ENCODE measurements around the gene MANF. TPM values are rescaled to one million over a fixed set of nuclear protein-coding genes. Genes with fewer than 3 reads are reported as not detected.

Gene MANF
- total RNA-seq, 1 experiment from 2014 or later = 132 TPM

DNA sequence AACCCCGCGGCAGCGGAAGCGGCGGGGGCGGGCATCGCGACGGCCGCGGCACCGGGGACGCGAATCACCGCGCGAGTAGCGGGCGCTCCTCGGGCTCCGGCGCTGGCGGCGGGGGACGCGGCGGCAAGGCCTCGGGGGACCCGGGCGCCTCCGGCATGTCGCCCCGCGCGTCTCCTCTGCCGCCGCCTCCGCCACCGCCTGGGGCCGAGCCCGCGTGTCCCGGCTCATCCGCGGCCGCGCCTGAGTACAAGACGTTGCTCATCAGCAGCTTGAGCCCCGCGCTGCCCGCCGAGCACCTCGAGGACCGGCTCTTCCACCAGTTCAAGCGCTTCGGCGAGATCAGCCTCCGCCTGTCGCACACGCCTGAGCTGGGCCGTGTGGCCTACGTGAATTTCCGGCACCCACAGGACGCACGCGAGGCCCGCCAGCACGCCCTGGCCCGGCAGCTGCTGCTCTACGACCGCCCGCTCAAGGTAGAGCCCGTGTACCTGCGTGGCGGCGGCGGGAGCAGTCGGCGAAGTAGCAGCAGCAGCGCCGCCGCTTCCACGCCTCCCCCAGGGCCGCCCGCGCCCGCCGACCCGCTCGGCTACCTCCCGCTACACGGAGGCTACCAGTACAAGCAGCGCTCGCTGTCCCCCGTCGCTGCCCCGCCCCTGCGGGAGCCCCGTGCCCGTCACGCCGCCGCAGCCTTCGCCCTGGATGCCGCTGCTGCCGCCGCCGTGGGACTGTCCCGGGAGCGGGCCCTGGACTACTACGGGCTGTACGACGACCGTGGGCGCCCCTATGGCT lies 6.7 kb downstream of the MANF start:
- H3K4me3 ChIP-seq (replicated peaks in 1 of 2; ENCODE audit: low read depth in 1 of 2, low read length in 2 of 2) = peak overlapping the region; percentile 57 to 59
- intact Hi-C loops (cut with micrococcal nuclease) = loop anchor here (1.0 to 5.0 kb wide), 3 partner anchors 281 to 775 kb away; partner anchors contain the start of gene TEX264
- TF ChIP-seq ZFX (IDR thresholded peaks at IDR 0.05) = peak; percentile 95
- TF ChIP-seq SIN3A (IDR thresholded peaks at IDR 0.05; ENCODE audit: low read depth) = no peak
- TF ChIP-seq POLR2AphosphoS5 (IDR thresholded peaks at IDR 0.05; ENCODE audit: low read depth, low read length) = no peak
- TF ChIP-seq SP1 (IDR thresholded peaks at IDR 0.05; ENCODE audit: low read depth) = no peak
- no peak for TF ChIP-seq RAD21 (IDR thresholded peaks at IDR 0.05; ENCODE audit: low read depth)
- no peak for TF ChIP-seq SRF (IDR thresholded peaks at IDR 0.05; ENCODE audit: low read depth)
- H3K4me2 ChIP-seq (ENCODE audit: low read length) = peak overlapping the region; percentile 82
- peaks cover 11 to 73% of the 10 kb centered on the region in 2 experiments for H3K36me3 ChIP-seq (ENCODE audit: control insufficient read depth in 1 of 2, insufficient read depth in 2 of 2, low read length in 2 of 2)
- H3K9me3 ChIP-seq (ENCODE audit: control insufficient read depth in 1 of 2, insufficient read depth in 1 of 2, low read depth in 1 of 2, low read length in 2 of 2) = peaks cover 0 to 14% of the 10 kb centered on the region in 2 experiments; a peak in 1 of 4 replicates
- H3K27ac ChIP-seq (ENCODE audit: low read depth, low read length) = peak overlapping the region; percentile 77
- ATAC-seq (peak; percentile 3), DNase-seq (ENCODE audit: low read depth, low spot score) (no peak)
- BruUV-seq (replicated peaks) = no TSS peak
- POLR2A ChIA-PET = no interaction called here
- no peak overlapping the region for H2AFZ ChIP-seq (ENCODE audit: low read depth, low read length, poor library complexity, severe bottlenecking)
- no peaks in the 10 kb centered on the region for H3K9me2 ChIP-seq (ENCODE audit: insufficient read depth)
- CTCF ChIA-PET = no interaction called here
- H4K20me1 ChIP-seq (ENCODE audit: insufficient read depth) = no peaks in the 10 kb centered on the region
- no peaks in the 10 kb centered on the region for H3K27me3 ChIP-seq (ENCODE audit: insufficient read depth, low read length)
- peak overlapping the region; percentile 73 for H3K9ac ChIP-seq (ENCODE audit: low read length)
- peaks cover 17 to 37% of the 10 kb centered on the region in 2 experiments; a peak in 3 of 4 replicates for H3K4me1 ChIP-seq (ENCODE audit: control insufficient read depth in 1 of 2, insufficient read depth in 2 of 2, low read length in 2 of 2)
- RAD21 ChIA-PET (ENCODE audit: low non-redundant PET in 1 of 2, low total read pairs in 2 of 2, uncharacterized antibody in 2 of 2, unreplicated experiment in 2 of 2) = no interaction called here
- peaks cover 47% of the 10 kb centered on the region for H3K79me2 ChIP-seq (ENCODE audit: insufficient read depth, low read length)

GRCh38 chr3:51392355-51393133 lies 7.5 kb downstream of the MANF start:
- POLR2A ChIA-PET = no interaction called here
- Histone ChIP-seq H3K4me3 (replicated peaks in 1 of 2; ENCODE audit: low read depth in 1 of 2, low read length in 2 of 2) (peak overlapping the region in 1 of 2 experiments; percentile 59; a peak in 2 of 4 replicates), H3K9ac (ENCODE audit: low read length) (no peak overlapping the region), H3K9me3 (ENCODE audit: control insufficient read depth in 1 of 2, insufficient read depth in 1 of 2, low read depth in 1 of 2, low read length in 2 of 2) (peaks cover 0 to 14% of the 10 kb centered on the region in 2 experiments; a peak in 1 of 4 replicates), H3K36me3 (ENCODE audit: control insufficient read depth in 1 of 2, insufficient read depth in 2 of 2, low read length in 2 of 2) (peaks cover 19 to 76% of the 10 kb centered on the region in 2 experiments), H3K79me2 (ENCODE audit: insufficient read depth, low read length) (peaks cover 42% of the 10 kb centered on the region), H3K4me1 (ENCODE audit: control insufficient read depth in 1 of 2, insufficient read depth in 2 of 2, low read length in 2 of 2) (peaks cover 17 to 32% of the 10 kb centered on the region in 2 experiments; a peak in 3 of 4 replicates), H3K9me2 (ENCODE audit: insufficient read depth) (no peaks in the 10 kb centered on the region), H3K4me2 (ENCODE audit: low read length) (peak overlapping the region; percentile 82), H3K27me3 (ENCODE audit: insufficient read depth, low read length) (no peaks in the 10 kb centered on the region), H3K27ac (ENCODE audit: low read depth, low read length) (peak overlapping the region; percentile 77; the same call in 1 of the 2 replicates), H4K20me1 (ENCODE audit: insufficient read depth) (no peaks in the 10 kb centered on the region), H2AFZ (ENCODE audit: low read depth, low read length, poor library complexity, severe bottlenecking) (no peak overlapping the region)
- ATAC-seq = no peak
- RAD21 ChIA-PET (ENCODE audit: low non-redundant PET in 1 of 2, low total read pairs in 2 of 2, uncharacterized antibody in 2 of 2, unreplicated experiment in 2 of 2) = no interaction called here
- BruUV-seq (replicated peaks) = no TSS peak
- TF ChIP-seq CBX3 (IDR thresholded peaks at IDR 0.05; ENCODE audit: low read depth) (no peak), POLR2AphosphoS5 (IDR thresholded peaks at IDR 0.05; ENCODE audit: low read depth, low read length) (peak; percentile 8; the same call in 1 of the 2 replicates)
- intact Hi-C loops (cut with micrococcal nuclease) = loop anchor here (5.0 kb wide), 1 partner anchor 280 kb away; the partner anchor contains the start of gene TEX264
- no peak for DNase-seq (ENCODE audit: low read depth, low spot score)
- CTCF ChIA-PET = no interaction called here
